Uterus (tissue), 2 donors: ENCODE measurements around the gene PYDC2.

Experiments
- CTCF ChIP-seq, 4 experiments: fragments of 200-600 bp in 2 of 4; fragments of 450-650 bp in 2 of 4; sonication (generic) in 2 of 4; IDR thresholded peaks; one replicate each; pipeline ENCODE4 v1.5.1; 2016 to 2019; ENCODE audit warnings: antibody characterized with exemption in 4 of 4, mild to moderate bottlenecking in 2 of 4, moderate library complexity in 1 of 4
- POLR2A ChIP-seq, 2 donors: fragments of 450-650 bp; IDR thresholded peaks; one replicate each; pipeline ENCODE4 v1.6.1; 2016; ENCODE audit warnings: antibody characterized with exemption in 2 of 2, mild to moderate bottlenecking in 1 of 2, moderate library complexity in 1 of 2

DNA sequence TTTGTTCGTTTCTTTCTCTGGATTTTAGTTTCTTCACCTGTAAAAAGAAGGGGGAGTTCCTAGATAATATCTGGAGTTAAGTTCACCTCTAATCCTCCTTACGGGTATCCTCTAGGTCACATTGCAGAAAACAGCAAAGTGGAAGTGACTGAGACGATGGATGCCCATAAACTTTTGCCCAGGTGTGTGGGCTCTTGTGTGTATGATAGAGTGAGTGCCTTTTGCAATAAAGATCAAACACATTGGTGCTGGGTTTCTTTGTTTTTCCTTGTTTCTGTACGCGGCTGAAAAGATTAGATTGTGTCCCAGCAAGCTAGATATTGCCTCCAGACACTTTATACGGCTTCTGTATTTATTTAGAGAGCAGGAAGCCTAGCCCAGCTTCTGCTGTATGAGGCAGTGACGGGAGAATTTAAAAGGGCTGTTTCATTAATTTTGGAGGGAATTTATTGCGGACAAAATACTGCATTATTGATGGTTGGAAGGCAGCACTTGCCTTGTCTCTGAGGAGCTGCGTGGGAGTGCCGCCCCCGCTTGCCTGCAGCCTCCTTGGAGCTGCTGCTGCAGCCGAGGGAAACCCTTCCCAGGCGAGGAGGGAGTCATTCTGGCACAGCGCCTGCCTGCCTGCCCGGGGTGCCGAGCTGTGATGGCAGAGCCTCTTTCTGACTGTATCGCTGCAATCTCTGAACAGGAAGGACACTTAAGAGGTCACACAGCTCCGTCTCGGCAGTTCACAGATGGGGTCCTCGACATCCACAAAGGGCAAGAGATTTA lies 38.5 kb downstream of the PYDC2 start:
- TF ChIP-seq CTCF (IDR thresholded peaks at IDR 0.05) (no peak), POLR2A (IDR thresholded peaks at IDR 0.05) (no peak)
